Loucy (cell line): Measurements from ENCODE around the gene TRAF3IP3.
A peak's percentile ranks its signal among the peaks of the same experiment; 100 is the strongest.

Source experiments
- H2AFZ ChIP-seq: fragments of 200-600 bp; sonication (generic); 2 replicates; pipeline ENCODE4 v1.6.0; 2016; ENCODE audit warnings: antibody characterized with exemption, mild to moderate bottlenecking, low read length, moderate library complexity
- H3F3A ChIP-seq: fragments of 200-600 bp; 2 replicates; pipeline ENCODE4 v1.6.0; 2016; ENCODE audit warnings: antibody characterized with exemption, low read depth, mild to moderate bottlenecking
- H3K27me3 ChIP-seq: fragments of 200-600 bp; sonication (generic); 2 replicates; pipeline ENCODE4 v1.6.1; 2014; ENCODE audit warnings: low read length, mild to moderate bottlenecking; ENCODE audit not compliant: insufficient read depth, poor library complexity, severe bottlenecking
- H3K36me3 ChIP-seq: fragments of 200-600 bp; sonication (generic); 2 replicates; pipeline ENCODE4 v1.6.1; 2016; ENCODE audit warnings: low read length; ENCODE audit not compliant: insufficient read depth
- H3K4me1 ChIP-seq: fragments of 200-600 bp; sonication (generic); 2 replicates; pipeline ENCODE4 v1.5.1; 2014; ENCODE audit warnings: low read length, mild to moderate bottlenecking; ENCODE audit not compliant: insufficient read depth, poor library complexity, severe bottlenecking
- H3K4me2 ChIP-seq: fragments of 200-600 bp; sonication (generic); 2 replicates; pipeline ENCODE4 v1.6.0; 2014; ENCODE audit warnings: antibody characterized with exemption, low read length, low read depth, mild to moderate bottlenecking; ENCODE audit not compliant: poor library complexity, severe bottlenecking
- H3K4me3 ChIP-seq: fragments of 200-600 bp; sonication (generic); 2 replicates; pipeline ENCODE4 v1.5.1; 2014; ENCODE audit warnings: low read length, mild to moderate bottlenecking, mixed read lengths; ENCODE audit not compliant: poor library complexity, severe bottlenecking
- H3K79me2 ChIP-seq: fragments of 200-600 bp; sonication (generic); 2 replicates; pipeline ENCODE4 v1.6.1; 2014; ENCODE audit warnings: low read length; ENCODE audit not compliant: insufficient read depth
- H3K9ac ChIP-seq: fragments of 200-600 bp; sonication (generic); 2 replicates; pipeline ENCODE4 v1.6.0; 2014; ENCODE audit warnings: mild to moderate bottlenecking, low read depth, low read length, moderate library complexity; ENCODE audit not compliant: poor library complexity, severe bottlenecking
- H3K9me2 ChIP-seq: fragments of 200-600 bp; sonication (generic); replicated peaks from 2 replicates; pipeline ENCODE4 v1.6.1; 2016; ENCODE audit warnings: low read depth, low read length, mixed read lengths
- H3K9me3 ChIP-seq: fragments of 200-600 bp; sonication (generic); 2 replicates; pipeline ENCODE4 v1.6.1; 2014; ENCODE audit warnings: mild to moderate bottlenecking, antibody characterized with exemption, low read length, low read depth; ENCODE audit not compliant: insufficient read depth
- H4K20me1 ChIP-seq: fragments of 200-600 bp; sonication (generic); 2 replicates; pipeline ENCODE4 v1.6.0; 2014; ENCODE audit warnings: antibody characterized with exemption, low read length, mild to moderate bottlenecking; ENCODE audit not compliant: insufficient read depth, poor library complexity, severe bottlenecking
- EZH2phosphoT487 ChIP-seq: fragments of 200-600 bp; IDR thresholded peaks from 2 replicates; pipeline ENCODE4 v1.6.1; 2018; ENCODE audit warnings: antibody characterized with exemption, mild to moderate bottlenecking, moderate library complexity, borderline replicate concordance
- TF ChIP-seq, protein P1 (sequence below): fragments of 200-600 bp; sonication (generic); conservative IDR thresholded peaks from 2 replicates; pipeline ENCODE4 v1.5.1; 2014; ENCODE audit warnings: mild to moderate bottlenecking, antibody characterized with exemption, low read length

TRAF3IP3 gene

DNA sequence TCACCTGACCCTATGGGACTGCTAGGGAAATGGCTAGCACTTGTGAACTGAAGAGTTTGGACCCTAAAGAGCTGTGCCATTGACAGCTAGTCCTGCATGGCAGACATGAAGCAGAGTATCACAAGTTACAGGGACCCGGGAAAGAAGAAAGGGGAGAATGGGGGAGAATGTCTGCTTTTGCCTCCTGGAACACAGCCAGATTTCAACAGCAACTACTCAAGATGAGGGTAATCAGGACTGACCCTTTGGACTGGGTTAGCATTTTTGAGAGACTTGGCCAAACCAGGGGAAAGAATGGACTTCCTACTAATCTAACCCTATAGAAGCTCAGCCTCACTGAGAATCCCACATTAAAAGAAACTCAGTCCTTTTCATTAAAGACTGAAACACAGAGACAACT is 63.2 kb downstream of the TRAF3IP3 start:
- TF ChIP-seq, protein P1, sequence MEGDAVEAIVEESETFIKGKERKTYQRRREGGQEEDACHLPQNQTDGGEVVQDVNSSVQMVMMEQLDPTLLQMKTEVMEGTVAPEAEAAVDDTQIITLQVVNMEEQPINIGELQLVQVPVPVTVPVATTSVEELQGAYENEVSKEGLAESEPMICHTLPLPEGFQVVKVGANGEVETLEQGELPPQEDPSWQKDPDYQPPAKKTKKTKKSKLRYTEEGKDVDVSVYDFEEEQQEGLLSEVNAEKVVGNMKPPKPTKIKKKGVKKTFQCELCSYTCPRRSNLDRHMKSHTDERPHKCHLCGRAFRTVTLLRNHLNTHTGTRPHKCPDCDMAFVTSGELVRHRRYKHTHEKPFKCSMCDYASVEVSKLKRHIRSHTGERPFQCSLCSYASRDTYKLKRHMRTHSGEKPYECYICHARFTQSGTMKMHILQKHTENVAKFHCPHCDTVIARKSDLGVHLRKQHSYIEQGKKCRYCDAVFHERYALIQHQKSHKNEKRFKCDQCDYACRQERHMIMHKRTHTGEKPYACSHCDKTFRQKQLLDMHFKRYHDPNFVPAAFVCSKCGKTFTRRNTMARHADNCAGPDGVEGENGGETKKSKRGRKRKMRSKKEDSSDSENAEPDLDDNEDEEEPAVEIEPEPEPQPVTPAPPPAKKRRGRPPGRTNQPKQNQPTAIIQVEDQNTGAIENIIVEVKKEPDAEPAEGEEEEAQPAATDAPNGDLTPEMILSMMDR: no peak
- no peak for TF ChIP-seq EZH2phosphoT487
- Histone ChIP-seq H3K9ac (no peak overlapping the region), H3K9me3 (no peaks in the 10 kb centered on the region), H3K79me2 (no peaks in the 10 kb centered on the region), H4K20me1 (no peaks in the 10 kb centered on the region), H3K4me2 (no peak overlapping the region), H3F3A (no peaks in the 10 kb centered on the region), H3K9me2 (no peaks in the 10 kb centered on the region), H2AFZ (no peak overlapping the region), H3K36me3 (no peaks in the 10 kb centered on the region), H3K4me1 (no peaks in the 10 kb centered on the region), H3K4me3 (no peak overlapping the region), H3K27me3 (no peaks in the 10 kb centered on the region)

DNA sequence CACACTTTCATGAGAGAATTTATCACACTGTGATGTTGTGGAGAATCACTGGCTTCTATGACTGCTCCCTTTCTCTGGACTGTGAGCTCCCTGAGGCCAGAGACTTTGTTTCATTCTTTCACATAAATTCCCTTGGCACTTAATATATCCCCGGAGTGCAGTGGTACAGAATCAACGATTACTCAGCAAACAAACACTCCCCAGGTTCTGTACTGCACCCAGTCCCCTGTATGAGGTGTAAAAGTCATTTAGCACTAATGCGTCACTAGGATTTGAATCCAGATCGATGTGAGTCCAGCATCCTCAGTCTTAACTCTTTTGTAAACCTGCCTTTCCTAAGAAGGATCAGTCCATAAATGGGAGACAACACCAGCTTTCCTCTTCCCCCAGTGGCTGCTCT is 65.1 kb downstream of the TRAF3IP3 start:
- H2AFZ ChIP-seq: no peak overlapping the region

DNA sequence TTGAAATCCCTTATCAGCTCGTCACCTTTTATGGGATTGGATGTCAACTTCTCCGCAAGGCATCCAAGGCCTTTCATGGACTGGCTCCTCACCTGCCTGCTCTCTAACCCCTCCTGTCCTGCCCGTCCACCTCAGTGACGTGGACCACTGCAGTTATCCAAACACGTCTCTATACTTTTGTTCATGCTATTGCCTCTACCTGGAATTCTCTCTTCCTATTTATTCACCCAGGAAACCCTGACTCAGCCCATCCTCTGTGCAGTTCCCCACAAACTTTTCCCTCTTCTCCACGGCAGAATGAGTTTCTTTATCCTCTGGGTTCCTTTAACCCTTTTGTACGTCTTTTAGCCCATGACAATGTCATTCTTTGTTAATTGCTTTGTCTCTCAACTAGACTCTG is 66.9 kb downstream of the TRAF3IP3 start:
- H3K27me3 ChIP-seq: no peaks in the 10 kb centered on the region
- no peak for TF ChIP-seq EZH2phosphoT487
- TF ChIP-seq, protein P1: no peak
- no peaks in the 10 kb centered on the region for H4K20me1 ChIP-seq
- no peak overlapping the region for H3K9ac ChIP-seq
- no peaks in the 10 kb centered on the region for H3F3A ChIP-seq
- H3K9me3 ChIP-seq: no peaks in the 10 kb centered on the region
- no peaks in the 10 kb centered on the region for H3K9me2 ChIP-seq
- no peaks in the 10 kb centered on the region for H3K79me2 ChIP-seq
- H3K4me2 ChIP-seq: no peak overlapping the region
- peaks cover 3% of the 10 kb centered on the region for H3K4me1 ChIP-seq
- peak overlapping the region; percentile 91 for H2AFZ ChIP-seq
- H3K36me3 ChIP-seq: no peaks in the 10 kb centered on the region
- no peak overlapping the region for H3K4me3 ChIP-seq

More for the DNA sequence above, 65.1 kb downstream of the TRAF3IP3 start:
- Histone ChIP-seq H3K4me2 (no peak overlapping the region), H3K9me3 (no peaks in the 10 kb centered on the region), H3F3A (no peaks in the 10 kb centered on the region), H3K36me3 (no peaks in the 10 kb centered on the region), H3K79me2 (no peaks in the 10 kb centered on the region), H3K4me3 (no peak overlapping the region), H3K9ac (no peak overlapping the region), H3K9me2 (no peaks in the 10 kb centered on the region), H3K27me3 (no peaks in the 10 kb centered on the region), H4K20me1 (no peaks in the 10 kb centered on the region), H3K4me1 (no peaks in the 10 kb centered on the region)
- TF ChIP-seq, protein P1: no peak
- TF ChIP-seq EZH2phosphoT487: no peak
